ENCODE results near the gene DENND2C.

Gene DENND2C

GRCh38 chr1:114692947-114693346, 23.1 kb upstream of the DENND2C start:
- Histone ChIP-seq H3K79me2 (ENCODE audit: low read length) (no peaks in the 10 kb centered on the region), H3K9ac (ENCODE audit: low read length) (no peak overlapping the region), H3K27me3 (replicated peaks; ENCODE audit: insufficient read depth, low read length) (no peaks in the 10 kb centered on the region), H4K20me1 (ENCODE audit: insufficient read depth, low read length) (no peaks in the 10 kb centered on the region), H3K9me3 (replicated peaks; ENCODE audit: insufficient read depth, low read length) (no peaks in the 10 kb centered on the region), H3K4me2 (ENCODE audit: low read depth, low read length) (no peak overlapping the region), H3K9me2 (replicated peaks; ENCODE audit: insufficient read depth, low read length) (no peaks in the 10 kb centered on the region), H3K4me1 (ENCODE audit: low read length) (peaks cover 20% of the 10 kb centered on the region), H3K27ac (ENCODE audit: low read length) (no peak overlapping the region), H3K36me3 (replicated peaks; ENCODE audit: insufficient read depth, low read length) (no peaks in the 10 kb centered on the region), H3F3A (ENCODE audit: insufficient read depth, low read length) (peaks cover 27% of the 10 kb centered on the region), H2AFZ (ENCODE audit: low read length) (no peak overlapping the region), H3K4me3 (ENCODE audit: low read length) (no peak overlapping the region)
- DNase-seq = no peak
- no peak for TF ChIP-seq CTCF (IDR thresholded peaks at IDR 0.05; ENCODE audit: low read length)
- TF ChIP-seq EZH2 (optimal IDR thresholded peaks at IDR 0.05; ENCODE audit: low read depth, low read length) = no peak
- TF ChIP-seq EZH2phosphoT487 (IDR thresholded peaks at IDR 0.05; ENCODE audit: low read length) = no peak

GRCh38 chr1:114691061-114691460, 21.2 kb upstream of the DENND2C start:
- no peaks in the 10 kb centered on the region for H3K9me2 ChIP-seq (replicated peaks; ENCODE audit: insufficient read depth, low read length)
- H4K20me1 ChIP-seq (ENCODE audit: insufficient read depth, low read length) = no peaks in the 10 kb centered on the region
- no peak overlapping the region for H3K4me3 ChIP-seq (ENCODE audit: low read length)
- no peaks in the 10 kb centered on the region for H3K9me3 ChIP-seq (replicated peaks; ENCODE audit: insufficient read depth, low read length)
- H3K27me3 ChIP-seq (replicated peaks; ENCODE audit: insufficient read depth, low read length) = no peaks in the 10 kb centered on the region
- H2AFZ ChIP-seq (ENCODE audit: low read length) = no peak overlapping the region
- no peak for DNase-seq
- H3K27ac ChIP-seq (ENCODE audit: low read length) = peak overlapping the region; percentile 18; the same call in 1 of the 2 replicates
- no peaks in the 10 kb centered on the region for H3K79me2 ChIP-seq (ENCODE audit: low read length)
- H3K4me2 ChIP-seq (ENCODE audit: low read depth, low read length) = no peak overlapping the region
- H3K4me1 ChIP-seq (ENCODE audit: low read length) = peaks cover 7% of the 10 kb centered on the region; the same call in 1 of the 2 replicates
- no peaks in the 10 kb centered on the region for H3K36me3 ChIP-seq (replicated peaks; ENCODE audit: insufficient read depth, low read length)
- H3F3A ChIP-seq (ENCODE audit: insufficient read depth, low read length) = peaks cover 18% of the 10 kb centered on the region
- H3K9ac ChIP-seq (ENCODE audit: low read length) = no peak overlapping the region
- TF ChIP-seq EZH2phosphoT487 (IDR thresholded peaks at IDR 0.05; ENCODE audit: low read length) = no peak
- TF ChIP-seq EZH2 (optimal IDR thresholded peaks at IDR 0.05; ENCODE audit: low read depth, low read length) = no peak
- TF ChIP-seq CTCF (IDR thresholded peaks at IDR 0.05; ENCODE audit: low read length) = no peak

- peaks cover 7% of the 10 kb centered on the region; the same call in 1 of the 2 replicates for H3K4me1 ChIP-seq (ENCODE audit: low read length)
- peaks cover 9% of the 10 kb centered on the region for H3F3A ChIP-seq (ENCODE audit: insufficient read depth, low read length)
- H3K27ac ChIP-seq (ENCODE audit: low read length) = no peak overlapping the region
- no peak overlapping the region for H3K9ac ChIP-seq (ENCODE audit: low read length)
- H3K4me2 ChIP-seq (ENCODE audit: low read depth, low read length) = no peak overlapping the region
- no peaks in the 10 kb centered on the region for H3K9me3 ChIP-seq (replicated peaks; ENCODE audit: insufficient read depth, low read length)
- no peak overlapping the region for H3K4me3 ChIP-seq (ENCODE audit: low read length)
- H2AFZ ChIP-seq (ENCODE audit: low read length) = no peak overlapping the region
- H3K27me3 ChIP-seq (replicated peaks; ENCODE audit: insufficient read depth, low read length) = no peaks in the 10 kb centered on the region
- H3K79me2 ChIP-seq (ENCODE audit: low read length) = no peaks in the 10 kb centered on the region
- DNase-seq = no peak
- H3K9me2 ChIP-seq (replicated peaks; ENCODE audit: insufficient read depth, low read length) = no peaks in the 10 kb centered on the region
- H3K36me3 ChIP-seq (replicated peaks; ENCODE audit: insufficient read depth, low read length) = no peaks in the 10 kb centered on the region
- TF ChIP-seq EZH2 (optimal IDR thresholded peaks at IDR 0.05; ENCODE audit: low read depth, low read length) (no peak), CTCF (IDR thresholded peaks at IDR 0.05; ENCODE audit: low read length) (no peak), EZH2phosphoT487 (IDR thresholded peaks at IDR 0.05; ENCODE audit: low read length) (no peak)
- H4K20me1 ChIP-seq (ENCODE audit: insufficient read depth, low read length) = no peaks in the 10 kb centered on the region
These were observed 20.3 kb upstream of the DENND2C start for GRCh38 chr1:114690148-114690547.

Measured in MM.1S (cell line).